NK-92 (cell line): ENCODE data around the gene CETN2.
"Not testable (repeated sequence)": the region's sequence is repeated elsewhere in the genome, so short reads cannot be mapped to it uniquely, and the experiment has no call there.

Experiments used
- DNase-seq: peaks from one replicate; lab custom pipeline; 2025; ENCODE audit not compliant: unreplicated experiment; lab: John Stamatoyannopoulos, UW

The CETN2 gene

GRCh38 chrX:152833378-152833777, 2.8 kb upstream of the CETN2 start:
- DNase-seq: no peak

GRCh38 chrX:152832520-152832919, 2.0 kb upstream of the CETN2 start:
- no peak for DNase-seq

- no peak for DNase-seq
Observed at GRCh38 chrX:152831391-152831790, 834 bp upstream of the CETN2 start.

GRCh38 chrX:152824841-152825374, 5.6 kb downstream of the CETN2 start:
- DNase-seq: no peak

- DNase-seq: no peak
Observed at GRCh38 chrX:152823657-152824056, 6.9 kb downstream of the CETN2 start.

- DNase-seq: no peak
Observed at GRCh38 chrX:152822383-152823086, 8.0 kb downstream of the CETN2 start.

- no peak for DNase-seq
Observed at GRCh38 chrX:152821145-152821765, 9.3 kb downstream of the CETN2 start.

GRCh38 chrX:152819732-152820131, 10.8 kb downstream of the CETN2 start:
- no peak for DNase-seq

GRCh38 chrX:152819266-152819665, 11.3 kb downstream of the CETN2 start:
- no peak for DNase-seq

GRCh38 chrX:152818356-152818755, 12.2 kb downstream of the CETN2 start:
- no peak for DNase-seq

- DNase-seq: no peak
Observed at GRCh38 chrX:152817078-152817764, 13.3 kb downstream of the CETN2 start.

- DNase-seq: no peak
Observed at GRCh38 chrX:152814048-152814447, 16.5 kb downstream of the CETN2 start.

GRCh38 chrX:152813206-152813605, 17.4 kb downstream of the CETN2 start:
- no peak for DNase-seq

- no peak for DNase-seq
Observed at GRCh38 chrX:152810403-152810802, 20.2 kb downstream of the CETN2 start.

- DNase-seq: no peak
Observed at GRCh38 chrX:152806035-152806434, 24.5 kb downstream of the CETN2 start.

- no peak for DNase-seq
Observed at GRCh38 chrX:152798945-152799344, 31.6 kb downstream of the CETN2 start.

GRCh38 chrX:152787062-152787461, 43.5 kb downstream of the CETN2 start:
- not testable (repeated sequence) for DNase-seq
